Esophagus muscularis mucosa (tissue), 4 donors: ENCODE measurements around the gene C1QTNF9. TPM values are rescaled to one million over a fixed set of nuclear protein-coding genes. Genes with fewer than 3 reads are reported as not detected.

Source experiments
- DNase-seq: peaks from one replicate; pipeline ENCODE4 v3.0.0-alpha.2; 2017; ENCODE audit errors: extremely low spot score
- H3K27ac ChIP-seq, 4 donors: fragments of 200-600 bp; sonication (generic); replicated peaks in 1 of 4; 1 replicate in 3 of 4; 2 replicates in 1 of 4; pipeline ENCODE4 v1.5.1; 2016 to 2019; ENCODE audit warnings: mild to moderate bottlenecking in 1 of 4
- H3K27me3 ChIP-seq, 4 donors: fragments of 200-600 bp; sonication (generic); one replicate each; pipeline versions ENCODE4 v1.5.1 to v1.6.0; 2016 to 2019
- H3K36me3 ChIP-seq, 4 donors: fragments of 200-600 bp; sonication (generic); one replicate each; pipeline ENCODE4 v1.5.1; 2016 to 2019
- H3K4me1 ChIP-seq, 4 donors: fragments of 200-600 bp; sonication (generic); one replicate each; pipeline ENCODE4 v1.5.1; 2016 to 2019
- H3K4me3 ChIP-seq, 4 donors: fragments of 200-600 bp; sonication (generic); 1 replicate in 2 of 4; 2 replicates in 2 of 4; pipeline ENCODE4 v1.5.1; 2016 to 2019; ENCODE audit warnings: mild to moderate bottlenecking in 4 of 4, moderate library complexity in 1 of 4
- H3K9me3 ChIP-seq, 4 donors: fragments of 200-600 bp; sonication (generic); 1 replicate in 3 of 4; 2 replicates in 1 of 4; pipeline ENCODE4 v1.5.1; 2016 to 2019
- EP300 ChIP-seq: sonication (generic); formaldehyde crosslinking; IDR thresholded peaks from one replicate; pipeline ENCODE4 v1.6.1; 2017; ENCODE audit warnings: antibody characterized with exemption
- POLR2A ChIP-seq: fragments of 450-650 bp; IDR thresholded peaks from one replicate; pipeline ENCODE4 v1.6.1; 2017; ENCODE audit warnings: antibody characterized with exemption, moderate library complexity, mild to moderate bottlenecking, low read depth
- POLR2AphosphoS5 ChIP-seq, 2 donors: sonication (generic); formaldehyde crosslinking; IDR thresholded peaks; one replicate each; pipeline ENCODE4 v1.6.1; 2017; ENCODE audit warnings: antibody characterized with exemption in 2 of 2
- WGBS: methylation state at CpG from one replicate; pipeline ENCODE4 v1.1.5; 2018; 5-methylcytosine and 5-hydroxymethylcytosine counted together
- intact Hi-C: fragments of 100-400 bp; cut with DNase I; formaldehyde crosslinking; loops from one replicate; pipeline ENCODE4 v1.15.1; 2023
- total RNA-seq, 4 donors: library from RNA; depleted of rRNA; stranded (reverse); fragments of >200 nt; gene quantifications; one replicate each; pipeline versions ENCODE4 v1.1.0 to v1.2.1, GENCODE V29; 2016
- TF ChIP-seq, protein P1 (sequence below), 3 experiments: fragments of 200-600 bp in 2 of 3; fragments of 450-650 bp in 1 of 3; sonication (generic) in 2 of 3; IDR thresholded peaks; one replicate each; pipeline ENCODE4 v1.5.1; 2017 to 2019; ENCODE audit warnings: antibody characterized with exemption in 3 of 3, mild to moderate bottlenecking in 2 of 3, moderate library complexity in 1 of 3

The C1QTNF9 gene
- total RNA-seq, 4 donors from 2014 or later, result 0.32 to 2.0 (median 0.91) TPM

DNA sequence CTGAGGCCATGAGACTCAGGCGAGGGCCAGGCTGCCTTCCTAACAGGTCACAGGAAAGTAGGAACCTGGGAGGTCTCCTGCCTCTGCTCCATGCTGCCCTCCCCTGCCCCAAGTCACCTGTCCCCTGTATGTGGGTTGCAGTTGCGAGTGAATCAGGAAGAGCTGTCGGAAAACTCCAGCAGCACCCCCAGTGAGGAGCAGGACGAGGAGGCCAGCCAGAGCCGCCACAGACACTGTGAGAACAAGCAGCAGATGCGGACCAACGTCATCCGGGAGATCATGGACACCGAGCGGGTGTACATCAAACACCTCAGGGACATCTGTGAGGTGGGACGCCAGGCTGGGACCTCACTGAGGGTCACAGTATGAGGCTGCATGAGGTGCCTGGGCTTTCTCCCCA lies 22.8 kb upstream of the C1QTNF9 start:
- WGBS, result 98% methylated on average over 11 of the region's 11 CpGs
- intact Hi-C loops, result no loop called here
- no peak overlapping the region for H3K27ac ChIP-seq
- no peaks in the 10 kb centered on the region for H3K9me3 ChIP-seq
- peaks cover 9 to 13% (median 10%) of the 10 kb centered on the region in 4 donors for H3K4me1 ChIP-seq
- H3K4me3 ChIP-seq, result no peak overlapping the region
- H3K36me3 ChIP-seq, result peaks cover 12 to 77% (median 56%) of the 10 kb centered on the region in 4 donors
- TF ChIP-seq, protein P1, sequence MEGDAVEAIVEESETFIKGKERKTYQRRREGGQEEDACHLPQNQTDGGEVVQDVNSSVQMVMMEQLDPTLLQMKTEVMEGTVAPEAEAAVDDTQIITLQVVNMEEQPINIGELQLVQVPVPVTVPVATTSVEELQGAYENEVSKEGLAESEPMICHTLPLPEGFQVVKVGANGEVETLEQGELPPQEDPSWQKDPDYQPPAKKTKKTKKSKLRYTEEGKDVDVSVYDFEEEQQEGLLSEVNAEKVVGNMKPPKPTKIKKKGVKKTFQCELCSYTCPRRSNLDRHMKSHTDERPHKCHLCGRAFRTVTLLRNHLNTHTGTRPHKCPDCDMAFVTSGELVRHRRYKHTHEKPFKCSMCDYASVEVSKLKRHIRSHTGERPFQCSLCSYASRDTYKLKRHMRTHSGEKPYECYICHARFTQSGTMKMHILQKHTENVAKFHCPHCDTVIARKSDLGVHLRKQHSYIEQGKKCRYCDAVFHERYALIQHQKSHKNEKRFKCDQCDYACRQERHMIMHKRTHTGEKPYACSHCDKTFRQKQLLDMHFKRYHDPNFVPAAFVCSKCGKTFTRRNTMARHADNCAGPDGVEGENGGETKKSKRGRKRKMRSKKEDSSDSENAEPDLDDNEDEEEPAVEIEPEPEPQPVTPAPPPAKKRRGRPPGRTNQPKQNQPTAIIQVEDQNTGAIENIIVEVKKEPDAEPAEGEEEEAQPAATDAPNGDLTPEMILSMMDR (IDR thresholded peaks at IDR 0.05), result no peak
- TF ChIP-seq POLR2AphosphoS5 (IDR thresholded peaks at IDR 0.05) (no peak), EP300 (no peak)
- DNase-seq, result no peak
- H3K27me3 ChIP-seq, result no peaks in the 10 kb centered on the region

DNA sequence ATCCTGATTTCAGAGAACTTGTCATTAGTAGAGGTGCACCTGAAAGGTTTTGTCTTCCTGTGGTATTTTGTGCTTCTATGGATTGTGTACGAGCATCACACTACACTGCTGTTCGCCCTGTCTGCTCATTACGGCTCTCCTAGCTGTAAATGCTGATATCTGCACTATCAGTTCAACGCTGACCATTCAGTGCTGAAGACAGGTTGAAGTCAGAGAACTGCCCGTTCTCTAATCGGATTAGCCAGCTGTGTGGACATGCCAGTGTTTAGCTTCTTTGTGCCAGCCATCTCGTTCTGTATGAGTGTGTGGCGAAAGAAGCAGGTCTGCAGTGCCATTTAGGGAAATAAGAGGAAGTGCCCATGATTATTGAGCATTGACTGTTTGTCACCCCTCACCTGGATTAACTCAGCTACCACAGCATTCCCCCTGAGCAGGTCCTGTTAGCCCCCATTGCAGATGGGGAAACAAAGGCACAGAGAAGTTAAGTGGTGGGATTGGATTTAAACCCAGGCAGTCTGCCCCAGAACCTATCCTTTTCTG lies 21.6 kb upstream of the C1QTNF9 start:
- H3K4me1 ChIP-seq, result peaks cover 0 to 2% (median 0%) of the 10 kb centered on the region in 4 donors
- H3K27me3 ChIP-seq, result no peaks in the 10 kb centered on the region
- 89% methylated on average over 8 of the region's 8 CpGs for WGBS
- no peak for DNase-seq
- H3K9me3 ChIP-seq, result no peaks in the 10 kb centered on the region
- no peak overlapping the region for H3K27ac ChIP-seq
- peaks cover 15 to 86% (median 65%) of the 10 kb centered on the region in 4 donors for H3K36me3 ChIP-seq
- TF ChIP-seq POLR2AphosphoS5 (IDR thresholded peaks at IDR 0.05) (no peak), EP300 (no peak), POLR2A (no peak)
- TF ChIP-seq, protein P1 (IDR thresholded peaks at IDR 0.05), result no peak
- intact Hi-C loops, result no loop called here
- H3K4me3 ChIP-seq, result no peak overlapping the region

DNA sequence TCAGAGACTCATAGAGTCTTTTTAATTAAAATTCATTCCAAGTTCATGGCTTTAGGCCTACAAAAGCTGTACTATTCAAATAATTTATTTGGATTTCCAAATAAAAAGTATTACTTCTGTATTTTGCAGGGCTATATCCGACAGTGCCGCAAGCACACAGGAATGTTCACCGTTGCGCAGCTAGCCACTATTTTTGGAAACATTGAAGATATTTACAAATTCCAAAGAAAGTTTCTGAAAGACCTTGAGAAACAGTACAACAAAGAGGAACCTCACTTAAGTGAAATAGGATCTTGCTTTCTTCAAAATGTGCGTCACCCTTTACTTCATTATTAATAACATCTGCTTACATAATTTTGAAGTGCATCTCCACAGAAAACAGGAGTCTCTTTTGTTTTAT lies 20.5 kb upstream of the C1QTNF9 start:
- no peak overlapping the region for H3K27ac ChIP-seq
- DNase-seq, result no peak
- intact Hi-C loops, result no loop called here
- H3K4me1 ChIP-seq, result no peaks in the 10 kb centered on the region
- H3K27me3 ChIP-seq, result no peaks in the 10 kb centered on the region
- 78% methylated on average over 5 of the region's 5 CpGs for WGBS
- H3K4me3 ChIP-seq, result no peak overlapping the region
- peaks cover 15 to 96% (median 72%) of the 10 kb centered on the region in 4 donors for H3K36me3 ChIP-seq
- TF ChIP-seq, protein P1 (IDR thresholded peaks at IDR 0.05), result no peak
- TF ChIP-seq POLR2A (no peak), POLR2AphosphoS5 (IDR thresholded peaks at IDR 0.05) (no peak)
- H3K9me3 ChIP-seq, result no peaks in the 10 kb centered on the region

DNA sequence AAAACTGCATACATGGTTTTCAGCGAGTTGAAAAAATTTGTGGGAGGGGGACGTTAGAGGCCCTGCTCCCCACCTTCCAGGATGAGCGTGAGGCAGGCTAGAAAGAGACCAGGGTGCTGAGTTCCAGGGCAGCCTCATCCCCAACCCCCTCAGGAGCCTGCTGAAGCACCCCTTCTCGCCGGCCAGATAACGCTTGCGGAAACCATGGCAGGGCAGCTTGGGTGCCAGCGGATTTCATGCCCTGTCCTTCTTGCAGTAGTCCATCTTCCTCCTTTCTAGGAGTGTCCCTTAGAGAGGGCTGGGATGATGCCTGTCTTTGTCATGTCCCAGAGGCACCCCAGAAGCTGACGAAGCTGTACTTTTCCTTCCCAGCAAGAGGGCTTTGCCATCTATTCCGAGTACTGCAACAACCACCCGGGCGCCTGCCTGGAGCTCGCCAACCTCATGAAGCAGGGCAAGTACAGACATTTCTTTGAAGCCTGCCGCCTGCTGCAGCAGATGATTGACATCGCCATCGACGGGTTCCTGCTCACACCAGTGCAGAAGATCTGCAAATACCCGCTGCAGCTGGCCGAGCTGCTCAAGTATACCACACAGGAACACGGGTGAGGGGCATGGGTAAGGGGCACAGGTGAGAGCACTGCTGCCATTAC lies 19.0 kb upstream of the C1QTNF9 start:
- H3K4me3 ChIP-seq, result no peak overlapping the region
- TF ChIP-seq POLR2AphosphoS5 (IDR thresholded peaks at IDR 0.05) (no peak), EP300 (no peak), POLR2A (no peak)
- TF ChIP-seq, protein P1 (IDR thresholded peaks at IDR 0.05), result no peak
- intact Hi-C loops, result no loop called here
- 97% methylated on average over 13 of the region's 20 CpGs for WGBS
- no peaks in the 10 kb centered on the region for H3K9me3 ChIP-seq
- no peaks in the 10 kb centered on the region for H3K27me3 ChIP-seq
- no peak overlapping the region for H3K27ac ChIP-seq
- peaks cover 21 to 96% (median 76%) of the 10 kb centered on the region in 4 donors for H3K36me3 ChIP-seq
- no peaks in the 10 kb centered on the region for H3K4me1 ChIP-seq
- DNase-seq, result no peak
